Esophagus squamous epithelium (tissue), 4 donors: ENCODE measurements around the gene TMEM258.

Experiments used
- CTCF ChIP-seq, 6 experiments: fragments of 450-650 bp in 4 of 6; fragments of 200-600 bp in 2 of 6; sonication (generic) in 2 of 6; IDR thresholded peaks; one replicate each; pipeline ENCODE4 v1.5.1; 2016 to 2019; ENCODE audit warnings: antibody characterized with exemption in 6 of 6, mild to moderate bottlenecking in 4 of 6, moderate library complexity in 4 of 6
- POLR2A ChIP-seq, 4 donors: fragments of 450-650 bp; IDR thresholded peaks; one replicate each; pipeline ENCODE4 v1.6.1; 2017; ENCODE audit warnings: antibody characterized with exemption in 4 of 4, mild to moderate bottlenecking in 4 of 4, moderate library complexity in 3 of 4

- TF ChIP-seq CTCF (IDR thresholded peaks at IDR 0.05) (no peak), POLR2A (IDR thresholded peaks at IDR 0.05) (no peak)
These were observed 39.4 kb downstream of the TMEM258 start for GRCh38 chr11:61752925-61753521.
